ENCODE data around the gene ST8SIA1. TPM values are rescaled to one million over a fixed set of nuclear protein-coding genes. Genes with fewer than 3 reads are reported as not detected.

ST8SIA1 gene
- total RNA-seq, 1 donor from 2014 or later: 3.6 TPM

- no peak overlapping the region for H3K4me3 Mint-ChIP-seq (ENCODE audit: unreplicated experiment)
- no peaks in the 10 kb centered on the region for H3K9me3 Mint-ChIP-seq (ENCODE audit: unreplicated experiment)
- TF ChIP-seq, protein P1, sequence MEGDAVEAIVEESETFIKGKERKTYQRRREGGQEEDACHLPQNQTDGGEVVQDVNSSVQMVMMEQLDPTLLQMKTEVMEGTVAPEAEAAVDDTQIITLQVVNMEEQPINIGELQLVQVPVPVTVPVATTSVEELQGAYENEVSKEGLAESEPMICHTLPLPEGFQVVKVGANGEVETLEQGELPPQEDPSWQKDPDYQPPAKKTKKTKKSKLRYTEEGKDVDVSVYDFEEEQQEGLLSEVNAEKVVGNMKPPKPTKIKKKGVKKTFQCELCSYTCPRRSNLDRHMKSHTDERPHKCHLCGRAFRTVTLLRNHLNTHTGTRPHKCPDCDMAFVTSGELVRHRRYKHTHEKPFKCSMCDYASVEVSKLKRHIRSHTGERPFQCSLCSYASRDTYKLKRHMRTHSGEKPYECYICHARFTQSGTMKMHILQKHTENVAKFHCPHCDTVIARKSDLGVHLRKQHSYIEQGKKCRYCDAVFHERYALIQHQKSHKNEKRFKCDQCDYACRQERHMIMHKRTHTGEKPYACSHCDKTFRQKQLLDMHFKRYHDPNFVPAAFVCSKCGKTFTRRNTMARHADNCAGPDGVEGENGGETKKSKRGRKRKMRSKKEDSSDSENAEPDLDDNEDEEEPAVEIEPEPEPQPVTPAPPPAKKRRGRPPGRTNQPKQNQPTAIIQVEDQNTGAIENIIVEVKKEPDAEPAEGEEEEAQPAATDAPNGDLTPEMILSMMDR (IDR thresholded peaks at IDR 0.05): no peak
- peaks cover 30% of the 10 kb centered on the region for H3K4me1 Mint-ChIP-seq (ENCODE audit: unreplicated experiment)
- no peak overlapping the region for H3K27ac Mint-ChIP-seq (ENCODE audit: unreplicated experiment)
- peaks cover 45% of the 10 kb centered on the region for H3K27me3 Mint-ChIP-seq (ENCODE audit: unreplicated experiment)
- no peaks in the 10 kb centered on the region for H3K36me3 Mint-ChIP-seq (ENCODE audit: unreplicated experiment)
- DNase-seq (ENCODE audit: extremely low spot score, unreplicated experiment): no peak
Measured at GRCh38 chr12:22332202-22332601, 2.3 kb downstream of the ST8SIA1 start.

- Mint-ChIP-seq H3K27ac (ENCODE audit: unreplicated experiment) (no peak overlapping the region), H3K4me1 (ENCODE audit: unreplicated experiment) (peaks cover 27% of the 10 kb centered on the region)
Measured at GRCh38 chr12:22329621-22330020, 4.9 kb downstream of the ST8SIA1 start.

GRCh38 chr12:22325218-22325617 is 9.3 kb downstream of the ST8SIA1 start:
- Mint-ChIP-seq H3K4me3 (ENCODE audit: unreplicated experiment) (no peak overlapping the region), H3K27ac (ENCODE audit: unreplicated experiment) (no peak overlapping the region), H3K27me3 (ENCODE audit: unreplicated experiment) (peaks cover 26% of the 10 kb centered on the region), H3K4me1 (ENCODE audit: unreplicated experiment) (peaks cover 6% of the 10 kb centered on the region), H3K36me3 (ENCODE audit: unreplicated experiment) (no peaks in the 10 kb centered on the region), H3K9me3 (ENCODE audit: unreplicated experiment) (no peaks in the 10 kb centered on the region)
- DNase-seq (ENCODE audit: extremely low spot score, unreplicated experiment): no peak
- TF ChIP-seq, protein P1 (IDR thresholded peaks at IDR 0.05): no peak

More at GRCh38 chr12:22329621-22330020, 4.9 kb downstream of the ST8SIA1 start:
- TF ChIP-seq, protein P1 (IDR thresholded peaks at IDR 0.05): no peak
- no peak for DNase-seq (ENCODE audit: extremely low spot score, unreplicated experiment)
- Mint-ChIP-seq H3K4me3 (ENCODE audit: unreplicated experiment) (no peak overlapping the region), H3K9me3 (ENCODE audit: unreplicated experiment) (no peaks in the 10 kb centered on the region), H3K36me3 (ENCODE audit: unreplicated experiment) (no peaks in the 10 kb centered on the region), H3K27me3 (ENCODE audit: unreplicated experiment) (peaks cover 43% of the 10 kb centered on the region)

- H3K36me3 Mint-ChIP-seq (ENCODE audit: unreplicated experiment): no peaks in the 10 kb centered on the region
- no peak overlapping the region for H3K27ac Mint-ChIP-seq (ENCODE audit: unreplicated experiment)
- H3K27me3 Mint-ChIP-seq (ENCODE audit: unreplicated experiment): peaks cover 18% of the 10 kb centered on the region
- no peak for DNase-seq (ENCODE audit: extremely low spot score, unreplicated experiment)
- H3K9me3 Mint-ChIP-seq (ENCODE audit: unreplicated experiment): no peaks in the 10 kb centered on the region
- H3K4me3 Mint-ChIP-seq (ENCODE audit: unreplicated experiment): no peak overlapping the region
- TF ChIP-seq, protein P1 (IDR thresholded peaks at IDR 0.05): no peak
- H3K4me1 Mint-ChIP-seq (ENCODE audit: unreplicated experiment): peaks cover 2% of the 10 kb centered on the region
Measured at GRCh38 chr12:22322091-22322490, 12.4 kb downstream of the ST8SIA1 start.

GRCh38 chr12:22321638-22322037 is 12.9 kb downstream of the ST8SIA1 start:
- TF ChIP-seq, protein P1 (IDR thresholded peaks at IDR 0.05): no peak
- H3K27me3 Mint-ChIP-seq (ENCODE audit: unreplicated experiment): peaks cover 15% of the 10 kb centered on the region
- H3K27ac Mint-ChIP-seq (ENCODE audit: unreplicated experiment): no peak overlapping the region
- H3K36me3 Mint-ChIP-seq (ENCODE audit: unreplicated experiment): no peaks in the 10 kb centered on the region
- H3K9me3 Mint-ChIP-seq (ENCODE audit: unreplicated experiment): no peaks in the 10 kb centered on the region
- DNase-seq (ENCODE audit: extremely low spot score, unreplicated experiment): no peak
- peaks cover 2% of the 10 kb centered on the region for H3K4me1 Mint-ChIP-seq (ENCODE audit: unreplicated experiment)
- no peak overlapping the region for H3K4me3 Mint-ChIP-seq (ENCODE audit: unreplicated experiment)

All from osteocyte (in vitro differentiated cells).